A673 (cell line): ENCODE results near the gene EPB41L4A. TPM values are rescaled to one million over a fixed set of nuclear protein-coding genes. Genes with fewer than 3 reads are reported as not detected.

ENCODE experiments used
- BruUV-seq: library from RNA; stranded (reverse); fragments of 400-500 nt; replicated peaks from 2 replicates; lab custom pipeline; 2021; lab: Mats Ljungman, UMichigan
- CTCF ChIA-PET: fragments of 300-600 bp; sonication (Branson Sonifier 250); formaldehyde crosslinking; loops from one replicate; lab custom pipeline; 2022; ENCODE audit warnings: antibody characterized with exemption; lab: Charles Lee
- POLR2A ChIA-PET: fragments of 300-600 bp; sonication (Branson Sonifier 250); formaldehyde crosslinking; loops from one replicate; lab custom pipeline; 2022; ENCODE audit warnings: antibody characterized with exemption; ENCODE audit not compliant: low non-redundant PET; lab: Charles Lee
- DNase-seq: peaks from one replicate; pipeline ENCODE4 v3.0.0-alpha.2; 2015; ENCODE audit warnings: low spot score
- H3K27ac ChIP-seq: fragments of 200-600 bp; sonication (generic); 2 replicates; pipeline ENCODE4 v1.5.1; 2016; ENCODE audit warnings: mixed run types, low read depth, mild to moderate bottlenecking, mixed read lengths, antibody characterized with exemption, low read length; ENCODE audit not compliant: poor library complexity, severe bottlenecking
- H3K27me3 ChIP-seq: fragments of 200-600 bp; sonication (generic); replicated peaks from 2 replicates; pipeline ENCODE4 v1.6.1; 2017; ENCODE audit warnings: mixed run types, low read depth, mild to moderate bottlenecking, mixed read lengths, antibody characterized with exemption, low read length; ENCODE audit not compliant: insufficient read depth, poor library complexity
- H3K36me3 ChIP-seq: fragments of 200-600 bp; sonication (generic); 2 replicates; pipeline ENCODE4 v1.6.1; 2016; ENCODE audit warnings: mixed run types, mild to moderate bottlenecking, mixed read lengths, antibody characterized with exemption, low read length; ENCODE audit not compliant: insufficient read depth, poor library complexity, severe bottlenecking
- H3K4me1 ChIP-seq: fragments of 200-600 bp; sonication (generic); 2 replicates; pipeline ENCODE4 v1.6.1; 2017; ENCODE audit warnings: mixed run types, mild to moderate bottlenecking, mixed read lengths, antibody characterized with exemption, low read length; ENCODE audit not compliant: insufficient read depth, poor library complexity, severe bottlenecking
- H3K4me3 ChIP-seq: fragments of 200-600 bp; sonication (generic); 2 replicates; pipeline ENCODE4 v1.5.1; 2016; ENCODE audit warnings: low read depth, mixed run types, mild to moderate bottlenecking, mixed read lengths, low read length; ENCODE audit not compliant: poor library complexity, severe bottlenecking
- H3K9me3 ChIP-seq: fragments of 200-600 bp; sonication (generic); 2 replicates; pipeline ENCODE4 v1.6.1; 2016; ENCODE audit warnings: mixed run types, low read depth, mild to moderate bottlenecking, mixed read lengths, antibody characterized with exemption, low read length; ENCODE audit not compliant: poor library complexity, severe bottlenecking
- CTCF ChIP-seq: fragments of 300-800, 200-600 bp; sonication (generic); conservative IDR thresholded peaks from 2 replicates; pipeline ENCODE4 v1.5.1; 2017; ENCODE audit warnings: low read depth, mild to moderate bottlenecking, antibody characterized with exemption, low read length, moderate library complexity, mixed read lengths
- EZH2 ChIP-seq: fragments of 200-600 bp; sonication (generic); IDR thresholded peaks from 2 replicates; pipeline ENCODE4 v1.6.1; 2017; ENCODE audit warnings: borderline replicate concordance, low read depth, mild to moderate bottlenecking, mixed read lengths, antibody characterized with exemption, low read length; ENCODE audit not compliant: poor library complexity, severe bottlenecking
- intact Hi-C: fragments of 100-400 bp; cut with micrococcal nuclease; formaldehyde crosslinking; loops from one replicate; pipeline ENCODE4 v1.10.0; 2022; ENCODE audit not compliant: unreplicated experiment
- total RNA-seq: library from RNA; stranded (reverse); gene quantifications from 2 replicates; pipeline ENCODE4 v1.2.3, GENCODE V29; 2021

EPB41L4A gene
- total RNA-seq, 1 experiment from 2014 or later: not detected

- intact Hi-C loops: no loop called here
- CTCF ChIA-PET: no interaction called here
- DNase-seq: no peak
- Histone ChIP-seq H3K4me3 (no peak overlapping the region), H3K4me1 (no peaks in the 10 kb centered on the region), H3K27ac (no peak overlapping the region), H3K36me3 (no peaks in the 10 kb centered on the region), H3K27me3 (no peaks in the 10 kb centered on the region), H3K9me3 (no peaks in the 10 kb centered on the region)
- BruUV-seq: no TSS peak
- TF ChIP-seq EZH2 (no peak), CTCF (no peak)
- POLR2A ChIA-PET: no interaction called here
Measured at GRCh38 chr5:112283943-112284929, 134.8 kb downstream of the EPB41L4A start.

- BruUV-seq: no TSS peak
- CTCF ChIA-PET: no interaction called here
- POLR2A ChIA-PET: no interaction called here
- Histone ChIP-seq H3K4me3 (no peak overlapping the region), H3K4me1 (no peaks in the 10 kb centered on the region), H3K36me3 (no peaks in the 10 kb centered on the region), H3K27me3 (no peaks in the 10 kb centered on the region), H3K27ac (no peak overlapping the region), H3K9me3 (no peaks in the 10 kb centered on the region)
- intact Hi-C loops: no loop called here
- TF ChIP-seq EZH2: no peak
- no peak for TF ChIP-seq CTCF
- no peak for DNase-seq
Measured at GRCh38 chr5:112283034-112283582, 136.0 kb downstream of the EPB41L4A start.

GRCh38 chr5:112279082-112279481 is 140.0 kb downstream of the EPB41L4A start:
- Histone ChIP-seq H3K27ac (no peak overlapping the region), H3K36me3 (no peaks in the 10 kb centered on the region), H3K27me3 (no peaks in the 10 kb centered on the region), H3K4me1 (no peaks in the 10 kb centered on the region), H3K9me3 (no peaks in the 10 kb centered on the region), H3K4me3 (no peak overlapping the region)
- TF ChIP-seq CTCF: no peak
- TF ChIP-seq EZH2: no peak
- ChIA-PET POLR2A (no interaction called here), CTCF (no interaction called here)
- BruUV-seq: no TSS peak
- DNase-seq: no peak
- intact Hi-C loops: no loop called here
